IMR-90 (cell line): Measurements from ENCODE around the gene ZNF786. TPM values are rescaled to one million over a fixed set of nuclear protein-coding genes. Genes with fewer than 3 reads are reported as not detected.

Source experiments
- ATAC-seq: fragments of 200-7000 bp; cut with Tn5 transposase; 2 replicates; pipeline ENCODE4 v1.9.1; 2020; ENCODE audit warnings: low read depth, mild to moderate bottlenecking, moderate library complexity
- BruUV-seq: library from RNA; stranded (reverse); fragments of 400-500 nt; replicated peaks from 2 replicates; lab custom pipeline; 2021; lab: Mats Ljungman, UMichigan
- CTCF ChIA-PET: fragments of 300-600 bp; formaldehyde crosslinking; extraction: SDS; loops from one replicate; lab custom pipeline; 2021; ENCODE audit warnings: antibody characterized with exemption; lab: Yijun Ruan, JAX
- POLR2A ChIA-PET: fragments of 300-600 bp; sonication (Branson Sonifier 250); formaldehyde crosslinking; loops from one replicate; lab custom pipeline; 2022; ENCODE audit warnings: antibody characterized with exemption; ENCODE audit not compliant: unreplicated experiment; lab: Charles Lee
- DNase-seq: peaks from one replicate; pipeline ENCODE4 v3.0.0; 2013
- H2AFZ ChIP-seq: replicated peaks from 2 replicates; pipeline ENCODE3; 2013; ENCODE audit warnings: low read length, mild to moderate bottlenecking; ENCODE audit not compliant: poor library complexity
- H2AK5ac ChIP-seq: 2 replicates; pipeline ENCODE4 v1.6.1; 2013; ENCODE audit warnings: low read depth, low read length, inconsistent platforms
- H2AK9ac ChIP-seq: replicated peaks from 2 replicates; pipeline ENCODE3; 2013; ENCODE audit warnings: mild to moderate bottlenecking, low read depth, low read length, moderate library complexity; ENCODE audit not compliant: poor library complexity
- H2BK120ac ChIP-seq: 2 replicates; pipeline ENCODE4 v1.6.1; 2013; ENCODE audit warnings: low read depth, low read length, inconsistent platforms
- H2BK15ac ChIP-seq: 3 replicates; pipeline ENCODE4 v1.6.1; 2013; ENCODE audit warnings: low read depth, low read length, inconsistent platforms
- H2BK20ac ChIP-seq: 2 replicates; pipeline ENCODE4 v1.6.1; 2013; ENCODE audit warnings: low read depth, mild to moderate bottlenecking, inconsistent platforms, low read length, moderate library complexity
- H2BK5ac ChIP-seq: 2 replicates; pipeline ENCODE4 v1.6.1; 2013; ENCODE audit warnings: mild to moderate bottlenecking, low read depth, low read length, inconsistent platforms; ENCODE audit not compliant: poor library complexity, severe bottlenecking
- H3K14ac ChIP-seq: replicated peaks from 2 replicates; pipeline ENCODE4 v1.6.1; 2013; ENCODE audit warnings: low read depth, low read length, inconsistent platforms
- H3K18ac ChIP-seq: 2 replicates; pipeline ENCODE4 v1.6.1; 2013; ENCODE audit warnings: low read depth, low read length, control low read depth
- H3K23ac ChIP-seq: 2 replicates; pipeline ENCODE4 v1.6.1; 2013; ENCODE audit warnings: low read depth, low read length, inconsistent platforms
- H3K27ac ChIP-seq: 2 replicates; pipeline ENCODE4 v1.5.1; 2013; ENCODE audit warnings: mild to moderate bottlenecking, control low read depth, low read length; ENCODE audit not compliant: insufficient read depth
- H3K27me3 ChIP-seq: 2 replicates; pipeline ENCODE4 v1.6.1; 2013; ENCODE audit warnings: low read length; ENCODE audit not compliant: control insufficient read depth, insufficient read depth
- H3K36me3 ChIP-seq: 2 replicates; pipeline ENCODE4 v1.6.1; 2013; ENCODE audit warnings: low read length, mixed read lengths; ENCODE audit not compliant: control insufficient read depth, insufficient read depth
- H3K4ac ChIP-seq: 2 replicates; pipeline ENCODE4 v1.6.1; 2013; ENCODE audit warnings: low read depth, low read length, inconsistent platforms
- H3K4me1 ChIP-seq: 2 replicates; pipeline ENCODE4 v1.6.1; 2013; ENCODE audit warnings: low read length, mixed read lengths; ENCODE audit not compliant: control insufficient read depth, insufficient read depth
- H3K4me2 ChIP-seq: 2 replicates; pipeline ENCODE4 v1.6.1; 2013; ENCODE audit warnings: low read depth, mild to moderate bottlenecking, control low read depth, low read length, moderate library complexity
- H3K4me3 ChIP-seq: 2 replicates; pipeline ENCODE4 v1.5.1; 2013; ENCODE audit warnings: low read depth, mild to moderate bottlenecking, control low read depth, low read length, moderate library complexity; ENCODE audit not compliant: insufficient read depth
- H3K56ac ChIP-seq: 2 replicates; pipeline ENCODE4 v1.6.1; 2013; ENCODE audit warnings: low read length, inconsistent platforms; ENCODE audit not compliant: insufficient read depth; ENCODE audit errors: extremely low read depth
- H3K79me1 ChIP-seq, 2 experiments: 2 replicates each; pipeline ENCODE4 v1.6.1; 2013; ENCODE audit warnings: low read length in 2 of 2, inconsistent platforms in 1 of 2, low read depth in 1 of 2
- H3K9ac ChIP-seq: 2 replicates; pipeline ENCODE4 v1.6.1; 2013; ENCODE audit warnings: low read depth, low read length, control low read depth
- H3K9me1 ChIP-seq: 2 replicates; pipeline ENCODE4 v1.6.1; 2013; ENCODE audit warnings: low read length, inconsistent platforms; ENCODE audit not compliant: insufficient read depth
- H3K9me3 ChIP-seq: 2 replicates; pipeline ENCODE4 v1.6.1; 2013; ENCODE audit warnings: low read length; ENCODE audit not compliant: control insufficient read depth, insufficient read depth
- H4K20me1 ChIP-seq: 2 replicates; pipeline ENCODE4 v1.6.1; 2013; ENCODE audit warnings: low read length, inconsistent platforms; ENCODE audit not compliant: insufficient read depth
- H4K5ac ChIP-seq: 2 replicates; pipeline ENCODE4 v1.6.1; 2013; ENCODE audit warnings: mild to moderate bottlenecking, low read depth, low read length, control low read depth
- H4K8ac ChIP-seq, 2 experiments: 2 replicates each; pipeline ENCODE4 v1.6.1; 2013; ENCODE audit warnings: low read depth in 2 of 2, low read length in 2 of 2, control low read depth in 1 of 2, inconsistent platforms in 1 of 2
- H4K91ac ChIP-seq: 2 replicates; pipeline ENCODE4 v1.6.1; 2013; ENCODE audit warnings: low read depth, low read length, inconsistent platforms; ENCODE audit not compliant: insufficient read depth
- CTCF ChIP-seq: conservative IDR thresholded peaks from 2 replicates; pipeline ENCODE4 v1.5.1; 2012; ENCODE audit warnings: mild to moderate bottlenecking, low read depth, low read length, improper control_type of control experiment
- ELK1 ChIP-seq: fragments of 150-350 bp; IDR thresholded peaks from 2 replicates; pipeline ENCODE4 v1.6.1; 2016; ENCODE audit warnings: low read depth, mild to moderate bottlenecking, low read length, moderate library complexity, borderline replicate concordance
- RAD21 ChIP-seq: IDR thresholded peaks from 2 replicates; pipeline ENCODE4 v1.6.1; 2012; ENCODE audit warnings: low read length, improper control_type of control experiment
- SMC3 ChIP-seq: fragments of 150-350 bp; IDR thresholded peaks from 2 replicates; pipeline ENCODE4 v1.6.1; 2016; ENCODE audit warnings: low read depth, mild to moderate bottlenecking, antibody characterized with exemption, low read length, moderate library complexity
- USF2 ChIP-seq: fragments of 150-350 bp; IDR thresholded peaks from 2 replicates; pipeline ENCODE4 v1.6.1; 2017; ENCODE audit warnings: mild to moderate bottlenecking, antibody characterized with exemption, low read length, low read depth
- WGBS, 2 experiments: methylation state at CpG; one replicate each; pipeline versions ENCODE4 v1.1.5 to v1.1.7; 2013; ENCODE audit warnings: missing lambda C conversion rate in 2 of 2; ENCODE audit not compliant: insufficient read length in 1 of 2; ENCODE audit errors: extremely low coverage in 2 of 2; 5-methylcytosine and 5-hydroxymethylcytosine counted together
- dilution Hi-C: fragments of 300-500 bp; cut with HindIII; formaldehyde crosslinking; loops from one replicate; pipeline ENCODE4 v1.14.3; 2018; ENCODE audit warnings: low sequenced_read_pairs; ENCODE audit not compliant: unreplicated experiment
- in situ Hi-C: fragments of 300-500 bp; cut with MboI; formaldehyde crosslinking; loops from 3 replicates; pipeline ENCODE4 v1.14.3; 2019; ENCODE audit warnings: low sequenced_read_pairs, inconsistent platforms, mixed read lengths
- intact Hi-C: fragments of 100-400 bp; cut with micrococcal nuclease; formaldehyde crosslinking; loops from 2 replicates; pipeline ENCODE4 v1.10.0; 2022
- polyA plus RNA-seq, 3 experiments: library from polyadenylated mRNA; depleted of rRNA; stranded (reverse); fragments of >200 nt; gene quantifications; 2 replicates each; pipeline ENCODE4 v1.2.3, GENCODE V29; 2012; ENCODE audit warnings: low replicate concordance in 1 of 3
- total RNA-seq: library from RNA; depleted of rRNA; stranded (reverse); fragments of >200 nt; gene quantifications from 2 replicates; pipeline ENCODE4 v1.2.3, GENCODE V29; 2012

ZNF786 gene
- total and polyA plus RNA-seq, 2 of the 4 experiments (the other 2 are of a cell fraction) = 2.8 to 7.3 TPM

- H4K91ac ChIP-seq = no peak overlapping the region
- H3K9me1 ChIP-seq = no peaks in the 10 kb centered on the region
- H4K20me1 ChIP-seq = no peaks in the 10 kb centered on the region; the same call in 1 of the 2 replicates
- intact Hi-C loops = no loop called here
- H3K36me3 ChIP-seq = peaks cover 25% of the 10 kb centered on the region
- no peak overlapping the region for H3K23ac ChIP-seq
- TF ChIP-seq ELK1 (no peak), RAD21 (0 out of 2 replicates have a peak, but pooled peaks have one; percentile 11), USF2 (no peak), CTCF (peak; percentile 14; the same call in 1 of the 2 replicates), SMC3 (peak; percentile 6; the same call in 1 of the 2 replicates)
- ATAC-seq = peak; percentile 17; the same call in 1 of the 2 replicates
- no peak overlapping the region for H2AFZ ChIP-seq
- H3K14ac ChIP-seq = no peak overlapping the region
- peaks cover 2 to 3% of the 10 kb centered on the region in 2 experiments; a peak in 2 of 4 replicates for H3K79me1 ChIP-seq
- no peak overlapping the region for H2BK5ac ChIP-seq
- H3K9ac ChIP-seq = no peak overlapping the region
- H2BK20ac ChIP-seq = no peak overlapping the region
- no peak overlapping the region for H4K8ac ChIP-seq
- no peaks in the 10 kb centered on the region for H3K27me3 ChIP-seq
- no TSS peak for BruUV-seq
- no peak overlapping the region for H4K5ac ChIP-seq
- DNase-seq = peak; percentile 5
- peak overlapping the region; percentile 72 for H2AK9ac ChIP-seq
- no peak overlapping the region for H2BK120ac ChIP-seq
- no peaks in the 10 kb centered on the region for H3K4me1 ChIP-seq
- in situ Hi-C loops = no loop called here
- H2AK5ac ChIP-seq = no peak overlapping the region
- no peaks in the 10 kb centered on the region for H3K9me3 ChIP-seq
- H3K4ac ChIP-seq = no peak overlapping the region
- 76% methylated on average over 33 of the region's 46 CpGs; no CpG with 5 or more reads in 1 of the 2 experiments for WGBS, 2 experiments
- no peak overlapping the region for H3K18ac ChIP-seq
- H2BK15ac ChIP-seq = no peak overlapping the region
- no peak overlapping the region for H3K4me2 ChIP-seq
- H3K4me3 ChIP-seq = no peak overlapping the region
- CTCF ChIA-PET = no interaction called here
- POLR2A ChIA-PET = no interaction called here
- no peak overlapping the region for H3K27ac ChIP-seq
- H3K56ac ChIP-seq = no peak overlapping the region
- dilution Hi-C loops = no loop called here
Observed at GRCh38 chr7:149071641-149072437, 18.7 kb downstream of the ZNF786 start.
